ENCODE results near the gene USH1G. TPM values are rescaled to one million over a fixed set of nuclear protein-coding genes. Genes with fewer than 3 reads are reported as not detected.

USH1G gene
- polyA plus RNA-seq, 1 donor (not counting 4 experiments of a cell fraction or from before 2014, with no cell fraction given), result 0.34 TPM

GRCh38 chr17:74937064-74938051 is 14.3 kb upstream of the USH1G start:
- H3K79me2 ChIP-seq (ENCODE audit: control insufficient read depth, insufficient read depth, low read length), result no peaks in the 10 kb centered on the region
- H3K36me3 ChIP-seq (ENCODE audit: control insufficient read depth in 2 of 2, extremely low read depth in 1 of 2, insufficient read depth in 2 of 2, low read length in 2 of 2), result no peaks in the 10 kb centered on the region
- H3K9me1 ChIP-seq (ENCODE audit: control insufficient read depth, extremely low read depth, insufficient read depth, low read length), result no peaks in the 10 kb centered on the region
- H3K27me3 ChIP-seq (ENCODE audit: control insufficient read depth, extremely low read depth, insufficient read depth, low read length), result peaks cover 45% of the 10 kb centered on the region
- no peaks in the 10 kb centered on the region for H4K20me1 ChIP-seq (ENCODE audit: control insufficient read depth, extremely low read depth, insufficient read depth, low read length)
- no peak overlapping the region for H2AFZ ChIP-seq (ENCODE audit: control insufficient read depth, low read length)
- no peaks in the 10 kb centered on the region for H3K9me3 ChIP-seq (ENCODE audit: control insufficient read depth, low read depth, low read length)
- FAIRE-seq, result no peak
- dilution Hi-C loops (cut with MboI; ENCODE audit: extremely low pct_ligation_motif_present, low sequenced_read_pairs), result no loop called here
- TF ChIP-seq EZH2 (IDR thresholded peaks at IDR 0.05; ENCODE audit: low read length), result no peak
- TF ChIP-seq, protein P1, sequence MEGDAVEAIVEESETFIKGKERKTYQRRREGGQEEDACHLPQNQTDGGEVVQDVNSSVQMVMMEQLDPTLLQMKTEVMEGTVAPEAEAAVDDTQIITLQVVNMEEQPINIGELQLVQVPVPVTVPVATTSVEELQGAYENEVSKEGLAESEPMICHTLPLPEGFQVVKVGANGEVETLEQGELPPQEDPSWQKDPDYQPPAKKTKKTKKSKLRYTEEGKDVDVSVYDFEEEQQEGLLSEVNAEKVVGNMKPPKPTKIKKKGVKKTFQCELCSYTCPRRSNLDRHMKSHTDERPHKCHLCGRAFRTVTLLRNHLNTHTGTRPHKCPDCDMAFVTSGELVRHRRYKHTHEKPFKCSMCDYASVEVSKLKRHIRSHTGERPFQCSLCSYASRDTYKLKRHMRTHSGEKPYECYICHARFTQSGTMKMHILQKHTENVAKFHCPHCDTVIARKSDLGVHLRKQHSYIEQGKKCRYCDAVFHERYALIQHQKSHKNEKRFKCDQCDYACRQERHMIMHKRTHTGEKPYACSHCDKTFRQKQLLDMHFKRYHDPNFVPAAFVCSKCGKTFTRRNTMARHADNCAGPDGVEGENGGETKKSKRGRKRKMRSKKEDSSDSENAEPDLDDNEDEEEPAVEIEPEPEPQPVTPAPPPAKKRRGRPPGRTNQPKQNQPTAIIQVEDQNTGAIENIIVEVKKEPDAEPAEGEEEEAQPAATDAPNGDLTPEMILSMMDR (optimal IDR thresholded peaks at IDR 0.05 in 1 of 3, IDR thresholded peaks at IDR 0.05 in 1 of 3, conservative IDR thresholded peaks at IDR 0.05 in 1 of 3; ENCODE audit: extremely low read depth in 1 of 3, insufficient read depth in 2 of 3, low read length in 3 of 3), result no peak
- no peaks in the 10 kb centered on the region for H3K4me1 ChIP-seq (ENCODE audit: control insufficient read depth, extremely low read depth, insufficient read depth, low read length)
- DNase-seq (ENCODE audit: low read depth, low spot score), result no peak
- no peak overlapping the region for H3K4me3 ChIP-seq (ENCODE audit: control insufficient read depth in 2 of 3, extremely low read depth in 1 of 3, insufficient read depth in 2 of 3, low read depth in 1 of 3, low read length in 3 of 3)
- H3K4me2 ChIP-seq (ENCODE audit: control insufficient read depth, extremely low read depth, insufficient read depth, low read depth, low read length), result no peak overlapping the region
- no peak overlapping the region for H3K9ac ChIP-seq (ENCODE audit: control insufficient read depth, extremely low read depth, insufficient read depth, low read length)
- no peak overlapping the region for H3K27ac ChIP-seq (ENCODE audit: control insufficient read depth, insufficient read depth, low read length)

GRCh38 chr17:74936470-74936799 is 13.4 kb upstream of the USH1G start:
- Histone ChIP-seq H3K27ac (ENCODE audit: control insufficient read depth, insufficient read depth, low read length) (no peak overlapping the region), H3K27me3 (ENCODE audit: control insufficient read depth, extremely low read depth, insufficient read depth, low read length) (peaks cover 48% of the 10 kb centered on the region)
- no peak for FAIRE-seq

More at GRCh38 chr17:74936470-74936799, 13.4 kb upstream of the USH1G start:
- peak; percentile 50 for TF ChIP-seq EZH2 (IDR thresholded peaks at IDR 0.05; ENCODE audit: low read length)
- TF ChIP-seq, protein P1 (optimal IDR thresholded peaks at IDR 0.05 in 1 of 3, IDR thresholded peaks at IDR 0.05 in 1 of 3, conservative IDR thresholded peaks at IDR 0.05 in 1 of 3; ENCODE audit: extremely low read depth in 1 of 3, insufficient read depth in 2 of 3, low read length in 3 of 3), result no peak
- H3K4me2 ChIP-seq (ENCODE audit: control insufficient read depth, extremely low read depth, insufficient read depth, low read depth, low read length), result no peak overlapping the region
- H3K9ac ChIP-seq (ENCODE audit: control insufficient read depth, extremely low read depth, insufficient read depth, low read length), result no peak overlapping the region
- dilution Hi-C loops (cut with MboI; ENCODE audit: extremely low pct_ligation_motif_present, low sequenced_read_pairs), result no loop called here
- no peaks in the 10 kb centered on the region for H3K4me1 ChIP-seq (ENCODE audit: control insufficient read depth, extremely low read depth, insufficient read depth, low read length)
- H3K4me3 ChIP-seq (ENCODE audit: control insufficient read depth in 2 of 3, extremely low read depth in 1 of 3, insufficient read depth in 2 of 3, low read depth in 1 of 3, low read length in 3 of 3), result no peak overlapping the region
- H3K79me2 ChIP-seq (ENCODE audit: control insufficient read depth, insufficient read depth, low read length), result no peaks in the 10 kb centered on the region
- H4K20me1 ChIP-seq (ENCODE audit: control insufficient read depth, extremely low read depth, insufficient read depth, low read length), result no peaks in the 10 kb centered on the region
- no peaks in the 10 kb centered on the region for H3K9me1 ChIP-seq (ENCODE audit: control insufficient read depth, extremely low read depth, insufficient read depth, low read length)
- no peaks in the 10 kb centered on the region for H3K9me3 ChIP-seq (ENCODE audit: control insufficient read depth, low read depth, low read length)
- DNase-seq (ENCODE audit: low read depth, low spot score), result no peak
- H2AFZ ChIP-seq (ENCODE audit: control insufficient read depth, low read length), result no peak overlapping the region
- no peaks in the 10 kb centered on the region for H3K36me3 ChIP-seq (ENCODE audit: control insufficient read depth in 2 of 2, extremely low read depth in 1 of 2, insufficient read depth in 2 of 2, low read length in 2 of 2)

Data from keratinocyte (primary cell).